Right ventricle myocardium inferior (tissue), 1 donor: ENCODE data around the gene RAI1. TPM values are rescaled to one million over a fixed set of nuclear protein-coding genes. Genes with fewer than 3 reads are reported as not detected.

Experiments used
- ATAC-seq: fragments of 200-7000 bp; cut with Tn5 transposase; one replicate; pipeline ENCODE4 v1.9.1; 2020; ENCODE audit warnings: mild to moderate bottlenecking, moderate library complexity
- DNase-seq: peaks from one replicate; pipeline ENCODE4 v3.0.0; 2021; ENCODE audit errors: missing footprints
- intact Hi-C: fragments of 100-400 bp; cut with DNase I; formaldehyde crosslinking; loops from one replicate; pipeline ENCODE4 v1.11.0; 2022
- total RNA-seq: library from RNA; stranded (reverse); fragmentation: NEBNext Ultra II Directional; extraction: Animal tissue kit (Norgen Biotek cat#: 25700); gene quantifications from one replicate; pipeline ENCODE4 v1.2.1, GENCODE V29; 2021
- donor health status: DM: no; HTN: yes; CAD: no; lungs with severe emphysema.

The RAI1 gene
- total RNA-seq, 1 donor from 2014 or later = 31.9 TPM

DNA sequence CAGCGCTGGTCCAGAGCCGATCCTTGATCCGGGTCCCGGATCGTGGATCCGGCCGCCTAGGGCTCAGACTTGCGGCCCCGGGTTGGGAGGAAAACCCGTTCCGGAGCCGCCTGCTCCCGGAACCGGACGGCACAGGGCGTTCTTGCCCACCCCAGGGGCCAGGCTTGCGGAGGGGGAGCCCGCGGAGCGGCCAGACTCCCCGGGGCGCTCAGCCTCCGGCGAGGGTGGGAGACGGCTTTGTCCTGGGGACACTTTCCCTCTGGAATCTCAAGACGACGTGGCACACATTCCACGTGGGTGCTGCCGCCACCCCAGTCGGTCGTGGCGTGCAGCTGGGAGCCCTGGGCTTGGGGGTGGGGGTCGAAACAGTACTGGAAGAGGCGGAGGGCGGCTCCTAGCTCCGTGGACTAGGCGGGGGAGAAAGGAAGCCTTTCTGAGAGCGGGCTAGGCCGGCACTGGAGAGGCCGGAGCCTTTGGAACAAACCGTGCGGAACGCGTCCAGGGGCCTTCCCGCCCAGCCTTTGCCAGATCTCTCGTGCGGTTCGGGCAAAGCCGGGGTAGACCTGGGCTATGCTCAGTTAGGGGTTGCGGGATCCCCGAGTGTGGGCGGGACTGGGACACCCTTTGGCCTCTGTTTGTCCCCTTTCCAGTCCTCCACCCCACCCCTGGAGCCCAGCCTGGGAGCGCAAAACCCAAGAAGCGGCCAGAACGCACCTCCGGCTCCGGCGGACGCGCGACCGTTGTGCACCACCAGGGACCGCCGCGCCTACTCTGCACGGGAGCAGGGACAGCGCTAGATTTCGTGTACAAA, 129.0 kb downstream of the RAI1 start:
- intact Hi-C loops = no loop called here
- DNase-seq = no peak
- ATAC-seq = peak; percentile 47

DNA sequence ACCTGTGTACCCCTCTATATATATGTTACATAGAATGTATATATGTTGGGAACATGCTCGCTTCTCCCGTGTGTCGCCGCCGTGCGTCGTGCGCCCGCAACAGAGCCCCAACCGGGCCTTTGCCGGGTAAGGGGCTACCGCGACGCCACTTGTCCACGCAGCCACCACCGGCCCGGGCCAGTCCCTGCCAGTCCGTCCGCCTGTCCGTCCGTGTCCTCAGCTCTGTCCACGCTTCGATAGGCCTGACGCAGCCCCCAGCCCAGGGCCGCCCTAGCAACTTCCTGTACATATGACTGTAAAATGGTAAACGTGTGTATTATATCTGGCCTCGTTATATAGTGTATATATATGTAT, 129.6 kb downstream of the RAI1 start:
- DNase-seq = no peak
- no peak for ATAC-seq
- intact Hi-C loops = no loop called here

DNA sequence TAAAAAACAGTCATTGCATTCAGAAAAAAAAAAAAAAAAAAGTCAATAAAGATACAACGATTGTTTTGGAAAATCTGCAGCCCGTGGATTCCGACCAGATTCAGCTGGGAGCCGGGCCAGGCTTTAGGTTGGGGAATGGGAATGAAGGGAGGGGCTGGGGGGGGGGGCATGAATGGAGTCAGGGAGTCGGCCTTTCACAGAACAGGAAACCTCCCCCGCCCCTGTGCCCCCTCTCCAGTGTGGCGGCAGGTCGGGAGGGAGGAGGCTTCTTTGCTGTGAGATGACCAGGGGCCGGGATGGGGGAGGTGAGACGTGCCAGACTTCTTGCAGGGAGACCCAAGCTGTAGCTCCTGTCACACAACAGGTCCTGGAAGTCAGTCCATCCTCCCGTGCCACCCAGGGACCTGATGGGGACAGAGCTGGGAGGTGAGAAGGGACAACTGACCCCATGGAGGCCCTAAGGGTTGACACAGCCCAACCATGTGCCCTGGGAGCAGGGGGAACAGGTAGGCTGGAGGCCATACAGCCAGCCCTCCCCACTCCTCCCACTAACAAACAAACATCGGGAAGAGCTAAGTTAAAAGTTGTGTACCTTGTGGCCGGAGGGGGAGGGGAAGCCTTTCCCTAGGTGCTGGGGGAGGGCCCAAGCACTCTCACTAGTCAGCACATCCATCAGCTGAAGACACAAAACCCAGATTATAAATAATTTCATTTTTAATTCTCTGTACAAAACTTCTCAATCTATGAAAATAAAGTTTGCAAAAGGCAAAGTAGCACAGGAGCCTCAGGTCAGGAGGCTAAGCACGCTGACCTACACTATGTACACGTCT, 130.3 kb downstream of the RAI1 start:
- intact Hi-C loops = loop anchor here (1.0 kb wide), 1 partner anchor 49 kb away; no protein-coding TSS in a partner anchor
- ATAC-seq (no peak), DNase-seq (no peak)

DNA sequence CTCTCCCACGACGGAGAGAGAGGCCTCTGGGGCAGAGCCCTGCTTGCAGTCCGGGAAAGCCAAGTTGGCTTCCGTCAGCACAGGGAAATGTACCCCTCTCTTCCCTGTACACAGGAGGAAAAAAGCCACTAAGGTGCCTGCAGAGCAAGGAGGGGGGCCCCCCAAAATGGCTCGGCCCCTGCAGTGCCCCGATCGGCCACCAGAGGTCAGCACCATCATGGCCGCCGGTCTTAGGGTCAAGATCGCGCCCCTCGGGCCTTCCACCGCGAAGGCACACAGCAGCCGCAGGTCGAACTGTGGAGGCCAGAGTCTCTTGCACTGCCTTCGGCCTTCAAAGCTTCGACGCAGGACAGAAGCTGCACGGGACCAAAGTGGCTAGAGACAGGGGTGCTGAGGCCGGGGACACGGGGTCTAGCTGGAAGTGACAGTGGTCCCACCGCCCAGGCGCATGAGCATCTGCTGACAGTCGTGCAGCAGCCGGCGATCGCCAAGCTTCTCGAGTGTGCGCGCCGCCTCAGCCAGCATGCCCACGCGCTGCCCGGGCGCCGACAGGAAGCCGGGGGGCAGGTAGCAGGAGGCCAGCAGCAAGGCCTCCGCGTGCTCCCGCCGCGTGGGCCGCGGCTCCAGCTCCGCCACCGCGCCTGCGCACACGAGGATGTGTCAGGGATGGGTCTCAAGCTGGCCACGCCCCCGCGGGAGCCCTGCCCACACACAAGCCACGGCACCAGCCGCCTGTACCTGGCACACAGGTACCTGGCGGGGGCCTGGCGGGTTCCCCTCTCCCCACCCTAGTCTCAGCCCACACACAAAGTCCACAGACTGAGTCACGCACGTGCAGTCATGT, 131.2 kb downstream of the RAI1 start:
- peak; percentile 51 for ATAC-seq
- DNase-seq = peak; percentile 88

GRCh38 chr17:17813055-17813724, 131.9 kb downstream of the RAI1 start:
- intact Hi-C loops = no loop called here
- ATAC-seq (no peak), DNase-seq (no peak)

More for the DNA sequence above, 131.2 kb downstream of the RAI1 start:
- intact Hi-C loops = loop anchor here (1.0 kb wide), 1 partner anchor 48 kb away; no protein-coding TSS in a partner anchor

DNA sequence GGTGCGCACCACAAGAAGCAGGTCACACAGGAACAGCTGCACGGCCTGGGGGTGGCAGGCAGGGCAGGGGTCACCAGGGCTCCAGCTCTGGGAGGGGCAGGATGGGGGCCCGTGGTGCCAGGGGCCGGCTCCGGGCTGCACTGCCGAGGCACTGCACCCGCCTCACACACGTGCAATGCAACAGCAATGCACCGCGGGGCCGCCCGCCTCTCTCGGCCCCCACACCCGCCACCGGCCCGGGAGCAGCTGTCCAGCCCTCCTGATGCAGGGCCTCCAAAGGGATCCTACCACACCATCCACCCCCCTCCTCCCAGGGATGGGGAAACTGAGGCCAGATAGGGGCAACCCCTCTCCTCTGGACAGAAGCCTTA, 132.5 kb downstream of the RAI1 start:
- DNase-seq (no peak), ATAC-seq (no peak)
- intact Hi-C loops = loop anchor here (2.0 kb wide), 1 partner anchor 105 kb away; no protein-coding TSS in a partner anchor

DNA sequence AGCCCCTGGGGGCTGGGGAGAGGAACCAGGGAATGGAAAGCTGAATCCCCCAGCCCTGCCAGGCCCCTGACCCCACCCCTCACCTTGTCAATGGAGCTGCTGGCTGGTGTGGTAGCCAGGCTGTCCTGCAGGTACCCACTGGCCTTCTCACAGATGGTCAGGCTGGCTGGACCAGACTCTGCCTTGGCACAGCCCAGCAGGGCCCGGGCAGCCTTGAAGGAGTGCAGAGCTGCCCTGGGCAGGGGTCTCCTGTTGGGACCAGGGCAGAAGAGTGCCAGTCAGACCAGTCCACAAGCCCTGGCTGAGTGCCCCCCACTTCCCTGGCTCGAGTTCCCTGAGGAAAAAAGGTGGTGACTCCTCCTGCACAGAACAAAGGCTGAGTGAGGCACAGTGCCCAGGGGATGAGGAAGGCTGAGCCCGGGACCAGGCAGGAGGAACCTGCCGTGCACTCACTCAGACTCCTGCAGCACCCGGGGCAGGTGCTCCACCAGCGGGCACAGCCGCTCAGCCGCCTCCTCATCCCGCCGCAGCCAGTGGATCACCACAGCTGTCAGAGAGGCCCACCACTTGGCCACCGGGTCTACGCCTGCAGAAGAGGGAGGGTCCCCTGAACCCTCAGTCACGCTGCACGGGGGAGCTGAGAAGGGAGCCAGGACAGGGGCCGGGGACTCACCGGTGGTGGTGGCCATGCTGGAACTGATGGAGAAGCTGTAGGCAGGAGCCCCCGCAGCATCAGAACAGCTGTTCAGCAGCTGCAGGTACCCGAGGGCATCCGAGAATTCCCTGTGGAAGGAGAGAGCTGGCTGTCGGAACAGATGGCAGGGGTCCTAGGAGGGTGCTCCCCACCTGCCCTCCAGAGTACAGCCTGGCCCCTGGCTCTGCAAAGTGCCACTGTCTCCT, 133.2 kb downstream of the RAI1 start:
- DNase-seq = no peak
- intact Hi-C loops = loop anchor here (2.0 to 5.0 kb wide), 2 partner anchors 104 to 218 kb away; no protein-coding TSS in a partner anchor
- no peak for ATAC-seq

- ATAC-seq = peak; percentile 57
Observed at GRCh38 chr17:17815062-17815406, 133.8 kb downstream of the RAI1 start.

DNA sequence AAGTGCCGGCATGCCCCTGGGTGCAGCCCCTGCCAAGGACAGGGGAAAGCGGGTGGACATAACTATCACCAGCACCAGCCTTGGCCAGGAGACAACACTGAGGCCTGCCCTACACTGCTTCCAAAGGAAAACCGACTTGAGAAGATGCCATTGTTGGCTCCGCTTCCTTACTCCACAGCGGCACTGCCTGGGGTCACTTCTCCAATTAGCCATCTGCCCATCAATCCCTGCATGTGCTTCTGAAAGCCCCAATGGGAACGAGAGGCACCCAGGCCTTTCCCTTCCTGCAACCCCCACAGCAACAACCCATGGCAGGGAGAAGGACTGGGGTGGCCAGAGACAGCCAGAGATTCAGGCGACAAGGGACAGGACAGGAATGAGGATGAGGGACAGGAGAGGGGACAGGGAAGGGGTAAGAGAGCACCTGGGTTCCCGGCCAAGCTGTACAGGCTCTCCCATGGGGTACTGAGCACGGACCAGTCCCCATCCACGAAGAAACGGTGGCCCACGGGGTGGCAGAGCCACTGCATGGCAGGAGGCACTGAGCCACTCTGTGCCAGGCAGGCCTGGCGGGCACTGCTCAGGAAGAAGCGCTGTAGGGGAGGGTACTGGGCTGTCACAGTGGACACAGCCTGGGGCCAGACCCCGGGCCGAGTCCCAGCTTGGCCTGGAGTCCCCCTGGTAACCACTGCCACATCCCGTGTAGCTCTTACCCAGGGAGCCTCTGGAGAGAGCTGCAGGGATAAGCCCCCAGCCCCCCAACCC, 134.4 kb downstream of the RAI1 start:
- ATAC-seq (no peak), DNase-seq (no peak)
- intact Hi-C loops = loop anchor here (2.0 to 5.0 kb wide), 2 partner anchors 103 to 217 kb away; no protein-coding TSS in a partner anchor

More at GRCh38 chr17:17815062-17815406, 133.8 kb downstream of the RAI1 start:
- DNase-seq = no peak
- intact Hi-C loops = loop anchor here (2.0 to 5.0 kb wide), 2 partner anchors 104 to 217 kb away; no protein-coding TSS in a partner anchor

DNA sequence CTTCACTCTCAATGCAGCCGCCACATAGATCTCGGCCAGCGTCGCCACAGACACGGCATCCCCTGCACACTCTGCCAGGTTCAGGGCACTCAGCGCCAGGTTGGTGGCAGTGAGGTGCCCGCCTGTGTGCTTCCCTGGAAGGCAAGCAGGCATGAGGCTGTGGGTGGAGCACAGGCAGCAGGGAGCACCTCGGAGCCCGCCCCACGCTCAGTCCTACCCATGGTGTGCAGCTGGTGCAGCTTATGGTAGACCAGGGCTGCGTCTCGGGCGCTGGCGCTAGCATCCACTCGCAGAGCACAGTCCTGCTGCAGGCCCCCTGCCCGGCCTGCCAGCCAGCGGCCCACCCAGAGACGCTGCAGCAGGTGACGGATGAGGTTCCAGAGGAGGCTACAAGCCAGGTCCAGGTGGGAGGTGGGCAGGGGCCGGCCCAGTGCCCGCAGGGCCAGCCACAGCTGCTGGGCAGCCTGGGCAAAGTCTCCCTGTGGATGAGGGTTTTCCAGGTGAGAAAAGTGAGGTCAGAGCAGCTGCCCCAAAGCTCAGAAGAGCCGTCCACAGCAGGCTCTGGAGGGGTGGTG, 135.1 kb downstream of the RAI1 start:
- ATAC-seq (no peak), DNase-seq (no peak)
- intact Hi-C loops = loop anchor here (5.0 kb wide), 1 partner anchor 216 kb away; no protein-coding TSS in a partner anchor

GRCh38 chr17:17816831-17817551, 135.7 kb downstream of the RAI1 start:
- no peak for DNase-seq
- ATAC-seq = no peak
- intact Hi-C loops = loop anchor here (5.0 kb wide), 1 partner anchor 215 kb away; no protein-coding TSS in a partner anchor

- intact Hi-C loops = loop anchor here (5.0 kb wide), 1 partner anchor 215 kb away; no protein-coding TSS in a partner anchor
- DNase-seq = no peak
- ATAC-seq = no peak
Observed at GRCh38 chr17:17817552-17817947, 136.3 kb downstream of the RAI1 start.

GRCh38 chr17:17818088-17818526, 136.8 kb downstream of the RAI1 start:
- ATAC-seq (peak; percentile 8), DNase-seq (no peak)
- intact Hi-C loops = loop anchor here (5.0 kb wide), 1 partner anchor 214 kb away; no protein-coding TSS in a partner anchor

DNA sequence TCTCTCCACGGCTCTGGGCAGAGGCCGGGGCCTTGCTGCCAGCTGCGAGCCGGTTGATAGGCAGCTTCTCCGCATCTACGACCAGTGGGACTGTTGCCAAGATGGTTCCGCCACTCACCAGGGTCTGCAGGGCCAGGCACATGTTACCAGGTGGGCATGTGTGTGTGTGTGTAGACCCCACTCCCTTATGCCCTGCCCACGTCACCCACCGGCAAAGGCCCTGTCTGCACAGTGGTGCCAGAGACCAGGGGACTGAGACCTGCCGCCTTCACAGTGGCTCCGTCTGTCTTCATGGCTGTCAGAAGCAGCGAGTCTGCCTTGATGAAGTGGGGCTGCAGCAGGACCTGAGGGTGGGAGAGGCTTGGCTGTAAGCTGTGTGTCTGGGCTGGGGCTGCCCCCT, 137.9 kb downstream of the RAI1 start:
- ATAC-seq (no peak), DNase-seq (no peak)
- intact Hi-C loops = loop anchor here (5.0 kb wide), 1 partner anchor 213 kb away; no protein-coding TSS in a partner anchor

GRCh38 chr17:17819561-17819995, 138.3 kb downstream of the RAI1 start:
- intact Hi-C loops = loop anchor here (5.0 kb wide), 1 partner anchor 213 kb away; no protein-coding TSS in a partner anchor
- ATAC-seq = no peak
- no peak for DNase-seq
